ENCODE results near the gene FRMD1.
A peak's percentile ranks its signal among the peaks of the same experiment; 100 is the strongest.

Gene FRMD1

DNA sequence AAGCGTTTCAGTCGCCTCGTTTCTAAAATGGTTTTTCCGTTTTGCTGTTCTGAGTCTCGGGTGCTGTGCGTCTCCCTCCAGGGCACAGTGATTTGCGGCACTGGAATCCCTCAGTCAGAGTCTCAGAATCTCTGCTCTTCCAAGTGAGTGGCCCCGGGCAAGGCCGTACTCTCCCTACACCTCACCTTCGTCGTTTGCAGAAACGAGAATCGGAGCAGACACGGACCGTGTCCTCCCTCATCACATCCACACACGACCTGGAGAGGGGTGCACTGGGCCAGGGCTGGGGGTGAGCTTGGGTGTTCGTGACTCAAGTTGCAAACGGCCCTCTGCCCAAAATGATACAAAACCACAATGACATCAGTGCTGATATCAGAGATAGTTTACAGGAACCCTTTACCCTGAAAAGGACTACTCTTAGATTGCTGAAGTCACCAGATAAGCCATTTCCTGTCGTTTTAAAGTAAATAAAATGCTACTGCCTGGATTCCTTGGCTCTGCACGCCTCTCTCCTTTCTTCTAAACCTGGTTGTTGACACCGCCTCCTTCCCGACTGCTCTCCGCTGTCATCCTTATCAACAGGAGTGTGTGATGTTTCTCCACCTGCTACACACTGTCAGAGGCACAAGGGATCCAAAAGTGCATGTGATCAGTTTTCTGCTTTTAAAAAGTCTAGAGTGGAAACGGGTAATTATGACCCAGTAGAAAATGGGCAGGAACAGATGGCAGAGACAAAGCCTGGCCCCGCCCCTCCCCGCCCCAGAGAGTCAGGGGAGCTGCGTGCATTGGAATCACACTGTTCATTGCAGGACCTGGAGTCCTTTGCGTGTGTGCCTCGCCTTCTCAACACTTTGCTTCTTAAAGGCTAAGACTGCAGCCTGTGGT is 43.1 kb downstream of the FRMD1 start:
- Histone ChIP-seq H3K36me3 (replicated peaks) (no peaks in the 10 kb centered on the region), H3K27ac (peak overlapping the region; percentile 95), H3K27me3 (replicated peaks) (no peaks in the 10 kb centered on the region), H3K4me3 (ENCODE audit: low read depth, low read length) (peak overlapping the region; percentile 43)
- TF ChIP-seq, protein P1, sequence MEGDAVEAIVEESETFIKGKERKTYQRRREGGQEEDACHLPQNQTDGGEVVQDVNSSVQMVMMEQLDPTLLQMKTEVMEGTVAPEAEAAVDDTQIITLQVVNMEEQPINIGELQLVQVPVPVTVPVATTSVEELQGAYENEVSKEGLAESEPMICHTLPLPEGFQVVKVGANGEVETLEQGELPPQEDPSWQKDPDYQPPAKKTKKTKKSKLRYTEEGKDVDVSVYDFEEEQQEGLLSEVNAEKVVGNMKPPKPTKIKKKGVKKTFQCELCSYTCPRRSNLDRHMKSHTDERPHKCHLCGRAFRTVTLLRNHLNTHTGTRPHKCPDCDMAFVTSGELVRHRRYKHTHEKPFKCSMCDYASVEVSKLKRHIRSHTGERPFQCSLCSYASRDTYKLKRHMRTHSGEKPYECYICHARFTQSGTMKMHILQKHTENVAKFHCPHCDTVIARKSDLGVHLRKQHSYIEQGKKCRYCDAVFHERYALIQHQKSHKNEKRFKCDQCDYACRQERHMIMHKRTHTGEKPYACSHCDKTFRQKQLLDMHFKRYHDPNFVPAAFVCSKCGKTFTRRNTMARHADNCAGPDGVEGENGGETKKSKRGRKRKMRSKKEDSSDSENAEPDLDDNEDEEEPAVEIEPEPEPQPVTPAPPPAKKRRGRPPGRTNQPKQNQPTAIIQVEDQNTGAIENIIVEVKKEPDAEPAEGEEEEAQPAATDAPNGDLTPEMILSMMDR (IDR thresholded peaks at IDR 0.05; ENCODE audit: low read depth, low read length, missing control alignments) = no peak
- peak; percentile 79 for DNase-seq
- in situ Hi-C loops (cut with HindIII; ENCODE audit: low pct_ligation_motif_present, low sequenced_read_pairs) = no loop called here

DNA sequence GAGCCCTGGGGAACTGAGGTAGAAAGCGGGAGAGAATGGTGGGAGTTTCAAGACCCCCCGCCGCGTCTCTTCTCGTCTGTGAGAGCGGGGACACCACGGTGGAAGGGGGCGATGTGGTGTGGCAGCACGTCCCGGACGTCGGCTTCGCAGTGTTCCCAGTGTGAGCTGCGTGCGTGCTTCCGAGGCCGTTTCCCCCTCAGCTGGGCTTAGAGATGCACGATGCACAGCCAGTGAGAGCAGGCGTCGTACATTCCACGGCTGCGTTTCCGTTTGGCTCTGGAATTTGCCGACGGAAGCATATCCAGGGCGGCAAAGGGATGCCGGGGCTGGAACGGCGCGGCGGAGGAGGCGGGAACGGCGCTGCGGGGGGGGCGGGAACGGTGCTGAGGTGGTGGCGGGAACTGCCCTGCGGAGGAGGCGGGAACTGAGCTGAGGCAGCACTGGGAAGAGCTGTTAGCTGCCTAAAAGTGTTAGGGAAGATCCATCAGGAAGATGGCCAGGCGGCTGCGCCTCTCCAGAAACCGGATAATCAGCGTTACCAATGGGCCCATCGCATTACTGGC is 43.8 kb downstream of the FRMD1 start:
- Histone ChIP-seq H3K27me3 (replicated peaks) (no peaks in the 10 kb centered on the region), H3K4me3 (ENCODE audit: low read depth, low read length) (peak overlapping the region; percentile 43), H3K27ac (peak overlapping the region; percentile 95), H3K36me3 (replicated peaks) (no peaks in the 10 kb centered on the region)
- DNase-seq = peak; percentile 85
- TF ChIP-seq, protein P1 (IDR thresholded peaks at IDR 0.05; ENCODE audit: low read depth, low read length, missing control alignments) = no peak
- in situ Hi-C loops (cut with HindIII; ENCODE audit: low pct_ligation_motif_present, low sequenced_read_pairs) = no loop called here

DNA sequence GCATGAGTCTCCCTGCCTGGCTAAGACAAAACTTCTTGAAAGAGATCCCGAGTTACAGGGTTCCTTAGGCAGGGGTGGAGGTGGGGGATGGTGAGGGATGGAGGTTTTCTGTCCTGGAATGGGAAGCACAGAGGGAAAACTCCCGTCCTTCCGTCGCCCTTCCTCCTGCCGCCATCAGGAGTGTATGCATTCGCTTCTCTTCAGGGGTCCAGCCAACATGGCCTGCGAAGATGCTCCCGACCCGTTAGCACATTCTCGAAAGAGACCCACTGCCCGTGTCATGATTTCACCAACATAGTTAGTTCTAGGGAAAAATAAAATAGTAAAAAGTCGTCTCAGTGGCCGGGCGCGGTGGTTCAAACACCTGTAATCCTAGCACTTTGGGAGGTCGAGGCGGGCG is 44.5 kb downstream of the FRMD1 start:
- no peak for DNase-seq
- H3K36me3 ChIP-seq (replicated peaks) = no peaks in the 10 kb centered on the region
- H3K4me3 ChIP-seq (ENCODE audit: low read depth, low read length) = no peak overlapping the region
- H3K27me3 ChIP-seq (replicated peaks) = no peaks in the 10 kb centered on the region
- TF ChIP-seq, protein P1 (IDR thresholded peaks at IDR 0.05; ENCODE audit: low read depth, low read length, missing control alignments) = no peak
- peak overlapping the region; percentile 95 for H3K27ac ChIP-seq
- in situ Hi-C loops (cut with HindIII; ENCODE audit: low pct_ligation_motif_present, low sequenced_read_pairs) = no loop called here

DNA sequence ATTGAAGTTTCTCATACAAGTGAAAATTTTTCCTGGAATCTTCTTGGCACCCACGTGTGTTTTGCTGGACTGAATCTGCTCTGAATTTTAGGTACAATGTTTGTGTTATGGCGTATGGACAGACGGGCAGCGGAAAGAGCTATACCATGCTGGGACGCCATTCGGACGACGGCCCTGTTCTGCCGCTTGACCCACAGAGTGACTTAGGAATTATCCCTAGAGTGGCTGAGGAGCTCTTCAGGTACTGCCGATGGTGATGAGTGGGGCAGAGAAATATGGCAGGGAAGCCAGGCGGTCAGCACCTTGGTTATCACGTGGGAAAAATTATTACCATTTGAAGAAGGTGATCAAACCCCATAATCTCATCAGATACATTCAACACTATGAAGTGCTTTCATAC is 45.2 kb downstream of the FRMD1 start:
- in situ Hi-C loops (cut with HindIII; ENCODE audit: low pct_ligation_motif_present, low sequenced_read_pairs) = no loop called here
- no peak for DNase-seq
- Histone ChIP-seq H3K27me3 (replicated peaks) (no peaks in the 10 kb centered on the region), H3K27ac (no peak overlapping the region), H3K36me3 (replicated peaks) (no peaks in the 10 kb centered on the region), H3K4me3 (ENCODE audit: low read depth, low read length) (no peak overlapping the region)
- TF ChIP-seq, protein P1 (IDR thresholded peaks at IDR 0.05; ENCODE audit: low read depth, low read length, missing control alignments) = no peak

DNA sequence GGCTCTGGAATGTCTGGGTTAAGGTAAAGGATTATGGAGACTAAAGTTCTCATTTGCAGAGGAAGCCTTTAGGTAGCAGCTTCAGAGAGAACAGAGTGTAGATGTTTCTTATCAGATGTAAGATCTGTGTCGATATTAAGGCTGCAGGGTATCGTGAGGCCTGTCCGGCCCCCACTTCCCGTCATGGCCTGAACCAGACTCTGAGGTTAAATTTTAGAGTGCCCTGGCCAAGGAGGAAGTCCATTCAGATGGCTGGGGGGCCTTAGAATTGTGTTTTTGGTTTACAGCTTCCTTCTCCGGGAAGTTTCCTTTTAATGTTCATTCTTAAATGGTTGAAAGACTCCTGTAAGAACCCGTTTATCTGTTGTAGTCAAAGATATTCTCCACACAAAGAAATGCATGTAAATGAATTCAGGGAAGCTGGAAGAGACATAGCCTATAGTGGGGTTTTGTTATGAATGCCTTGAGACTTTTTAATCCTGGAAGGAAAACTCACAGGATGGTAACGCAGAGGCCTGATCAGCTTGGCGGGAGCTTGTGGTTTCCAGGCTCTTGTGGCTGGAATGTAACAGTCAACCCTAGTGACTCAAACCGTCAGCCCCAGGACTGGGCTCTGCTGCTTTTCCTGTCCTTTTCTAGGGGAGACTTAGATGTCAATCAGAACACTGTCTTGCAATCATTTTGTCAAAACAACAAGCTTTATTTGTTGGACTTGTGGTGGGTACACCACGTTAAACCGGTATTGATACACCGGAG is 46.8 kb downstream of the FRMD1 start:
- Histone ChIP-seq H3K4me3 (ENCODE audit: low read depth, low read length) (no peak overlapping the region), H3K27me3 (replicated peaks) (no peaks in the 10 kb centered on the region), H3K27ac (peak overlapping the region; percentile 75), H3K36me3 (replicated peaks) (no peaks in the 10 kb centered on the region)
- TF ChIP-seq, protein P1 (IDR thresholded peaks at IDR 0.05; ENCODE audit: low read depth, low read length, missing control alignments) = peak; percentile 76
- DNase-seq = peak; percentile 89
- in situ Hi-C loops (cut with HindIII; ENCODE audit: low pct_ligation_motif_present, low sequenced_read_pairs) = no loop called here

All from brain microvascular endothelial cell (primary cell).